ENCODE data around the gene CAMKMT. TPM values are rescaled to one million over a fixed set of nuclear protein-coding genes. Genes with fewer than 3 reads are reported as not detected.
A peak's percentile ranks its signal among the peaks of the same experiment; 100 is the strongest.

Gene CAMKMT
- total and polyA plus RNA-seq, 9 of the 15 experiments (the other 6 are each of a cell fraction or from before 2014, with no cell fraction given), result 1.6 to 15.3 (median 7.4) TPM

DNA sequence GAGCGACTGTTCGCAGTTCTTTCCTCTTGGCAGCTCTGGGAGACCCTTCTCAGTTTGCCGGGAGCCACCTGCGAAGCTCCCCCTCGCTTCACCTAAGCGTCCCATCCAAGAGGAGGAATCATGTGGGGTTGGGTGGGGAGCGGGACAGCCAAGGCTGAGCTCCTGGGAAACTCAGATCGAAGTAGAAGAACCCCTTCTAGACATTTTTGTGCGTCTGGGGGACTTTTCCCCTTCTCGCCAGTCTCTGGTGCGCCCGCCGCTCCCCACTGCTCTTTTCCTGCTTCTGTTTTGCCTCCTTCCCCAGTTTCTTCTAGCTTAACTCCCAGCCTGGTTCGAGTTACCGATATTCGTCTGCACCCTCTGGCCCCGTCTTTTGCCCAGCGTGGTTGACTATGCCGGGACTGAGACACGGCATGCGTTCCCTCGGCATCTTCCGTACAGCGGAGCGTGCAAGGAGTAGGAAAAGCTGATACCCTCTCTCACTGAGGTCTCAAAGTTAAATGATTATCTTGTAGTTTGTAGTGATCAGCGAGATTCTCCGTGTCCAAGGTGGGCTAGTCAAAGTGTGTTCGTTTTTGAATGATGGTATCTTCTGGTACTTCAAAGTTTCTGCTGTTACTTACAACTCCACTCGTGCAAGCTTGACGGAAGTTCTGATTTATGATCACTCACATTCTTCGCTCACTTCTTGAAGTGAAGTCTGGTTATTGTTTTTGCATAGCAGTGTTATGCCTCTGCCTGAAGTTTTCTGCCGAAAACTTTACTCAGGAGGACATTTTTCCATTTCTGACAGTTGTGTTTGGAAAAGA lies 664 bp downstream of the CAMKMT start (continued):
- TF ChIP-seq MIER1 (IDR thresholded peaks at IDR 0.05; ENCODE audit: low read depth) (no peak), CBX3 (IDR thresholded peaks at IDR 0.05; ENCODE audit: borderline replicate concordance in 1 of 2, low read length in 2 of 2) (peak in 1 of 2 experiments; percentile 39; a peak in 1 of 3 replicates), FOXK2 (conservative IDR thresholded peaks at IDR 0.05 in 1 of 2, IDR thresholded peaks at IDR 0.05 in 1 of 2; ENCODE audit: low read depth in 2 of 2) (no peak), KLF16 (IDR thresholded peaks at IDR 0.05) (no peak), TRIM24 (IDR thresholded peaks at IDR 0.05) (peak in 1 of 2 experiments; percentile 31; a peak in 1 of 4 replicates), ELF2 (CRISPR knock-in tag; IDR thresholded peaks at IDR 0.05) (no peak), KDM1A (IDR thresholded peaks at IDR 0.05) (0 out of 4 replicates have a peak, but pooled peaks of 1 of the 2 experiments have one; percentile 13), ZNF695 (CRISPR knock-in tag; IDR thresholded peaks at IDR 0.05) (no peak), ZNF143 (CRISPR knock-in tag; IDR thresholded peaks at IDR 0.05) (no peak), ETV6 (IDR thresholded peaks at IDR 0.05; ENCODE audit: borderline replicate concordance in 1 of 2, low read depth in 2 of 2, low read length in 1 of 2) (no peak), ETV6 (CRISPR knock-in tag; IDR thresholded peaks at IDR 0.05; ENCODE audit: borderline replicate concordance) (0 out of 2 replicates have a peak, but pooled peaks have one; percentile 57), GTF2A2 (tag; IDR thresholded peaks at IDR 0.05) (no peak), ZNF217 (CRISPR knock-in tag; IDR thresholded peaks at IDR 0.05) (peak; percentile 57; the same call in 1 of the 2 replicates), TRIM28 (IDR thresholded peaks at IDR 0.05) (no peak), TAF1 (IDR thresholded peaks at IDR 0.05; ENCODE audit: control insufficient read depth, extremely low read depth, insufficient read depth, low read length, severe bottlenecking) (peak; percentile 37), SMARCE1 (IDR thresholded peaks at IDR 0.05) (peak; percentile 25; the same call in 1 of the 2 replicates), ZNF197 (CRISPR knock-in tag; IDR thresholded peaks at IDR 0.05; ENCODE audit: low read depth) (no peak), ETV1 (tag; conservative IDR thresholded peaks at IDR 0.05; ENCODE audit: low read depth) (peak; percentile 52)
- TF ChIP-seq, protein P1, sequence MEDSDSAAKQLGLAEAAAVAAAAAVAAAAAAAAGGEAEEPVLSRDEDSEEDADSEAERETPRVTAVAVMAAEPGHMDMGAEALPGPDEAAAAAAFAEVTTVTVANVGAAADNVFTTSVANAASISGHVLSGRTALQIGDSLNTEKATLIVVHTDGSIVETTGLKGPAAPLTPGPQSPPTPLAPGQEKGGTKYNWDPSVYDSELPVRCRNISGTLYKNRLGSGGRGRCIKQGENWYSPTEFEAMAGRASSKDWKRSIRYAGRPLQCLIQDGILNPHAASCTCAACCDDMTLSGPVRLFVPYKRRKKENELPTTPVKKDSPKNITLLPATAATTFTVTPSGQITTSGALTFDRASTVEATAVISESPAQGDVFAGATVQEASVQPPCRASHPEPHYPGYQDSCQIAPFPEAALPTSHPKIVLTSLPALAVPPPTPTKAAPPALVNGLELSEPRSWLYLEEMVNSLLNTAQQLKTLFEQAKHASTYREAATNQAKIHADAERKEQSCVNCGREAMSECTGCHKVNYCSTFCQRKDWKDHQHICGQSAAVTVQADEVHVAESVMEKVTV (CRISPR knock-in tag; IDR thresholded peaks at IDR 0.05), result no peak
- TF ChIP-seq, protein P2, sequence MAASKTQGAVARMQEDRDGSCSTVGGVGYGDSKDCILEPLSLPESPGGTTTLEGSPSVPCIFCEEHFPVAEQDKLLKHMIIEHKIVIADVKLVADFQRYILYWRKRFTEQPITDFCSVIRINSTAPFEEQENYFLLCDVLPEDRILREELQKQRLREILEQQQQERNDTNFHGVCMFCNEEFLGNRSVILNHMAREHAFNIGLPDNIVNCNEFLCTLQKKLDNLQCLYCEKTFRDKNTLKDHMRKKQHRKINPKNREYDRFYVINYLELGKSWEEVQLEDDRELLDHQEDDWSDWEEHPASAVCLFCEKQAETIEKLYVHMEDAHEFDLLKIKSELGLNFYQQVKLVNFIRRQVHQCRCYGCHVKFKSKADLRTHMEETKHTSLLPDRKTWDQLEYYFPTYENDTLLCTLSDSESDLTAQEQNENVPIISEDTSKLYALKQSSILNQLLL (CRISPR knock-in tag; IDR thresholded peaks at IDR 0.05; ENCODE audit: borderline replicate concordance), result no peak
- TF ChIP-seq, protein P3, sequence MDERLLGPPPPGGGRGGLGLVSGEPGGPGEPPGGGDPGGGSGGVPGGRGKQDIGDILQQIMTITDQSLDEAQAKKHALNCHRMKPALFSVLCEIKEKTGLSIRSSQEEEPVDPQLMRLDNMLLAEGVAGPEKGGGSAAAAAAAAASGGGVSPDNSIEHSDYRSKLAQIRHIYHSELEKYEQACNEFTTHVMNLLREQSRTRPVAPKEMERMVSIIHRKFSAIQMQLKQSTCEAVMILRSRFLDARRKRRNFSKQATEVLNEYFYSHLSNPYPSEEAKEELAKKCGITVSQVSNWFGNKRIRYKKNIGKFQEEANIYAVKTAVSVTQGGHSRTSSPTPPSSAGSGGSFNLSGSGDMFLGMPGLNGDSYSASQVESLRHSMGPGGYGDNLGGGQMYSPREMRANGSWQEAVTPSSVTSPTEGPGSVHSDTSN (CRISPR knock-in tag; IDR thresholded peaks at IDR 0.05; ENCODE audit: low read depth), result no peak; the same call in 1 of the 2 replicates
- TF ChIP-seq, protein P3 (tag; conservative IDR thresholded peaks at IDR 0.05; ENCODE audit: low read depth), result peak; percentile 89
- TF ChIP-seq, protein P4, sequence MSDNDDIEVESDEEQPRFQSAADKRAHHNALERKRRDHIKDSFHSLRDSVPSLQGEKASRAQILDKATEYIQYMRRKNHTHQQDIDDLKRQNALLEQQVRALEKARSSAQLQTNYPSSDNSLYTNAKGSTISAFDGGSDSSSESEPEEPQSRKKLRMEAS (CRISPR knock-in tag; IDR thresholded peaks at IDR 0.05), result 0 out of 2 replicates have a peak, but pooled peaks have one; percentile 15
